HepG2 (cell line): ENCODE measurements around the gene ALG8. TPM values are rescaled to one million over a fixed set of nuclear protein-coding genes. Genes with fewer than 3 reads are reported as not detected.
A peak's percentile ranks its signal among the peaks of the same experiment; 100 is the strongest.

Experiments used
- HMG20A ChIP-seq: IDR thresholded peaks from 2 replicates; pipeline ENCODE4 v1.6.1; 2016; ENCODE audit warnings: borderline replicate concordance
- KDM5B ChIP-seq: sonication (generic); formaldehyde crosslinking; IDR thresholded peaks from 2 replicates; pipeline ENCODE4 v1.4.0; 2020; ENCODE audit warnings: missing genetic modification reagents, mild to moderate bottlenecking, borderline replicate concordance
- KLF15 ChIP-seq: sonication (generic); formaldehyde crosslinking; IDR thresholded peaks from 2 replicates; pipeline ENCODE4 v1.8.1; 2023; ENCODE audit warnings: borderline replicate concordance, mild to moderate bottlenecking, inconsistent platforms, missing genetic modification reagents, mixed read lengths
- MTA3 ChIP-seq: sonication (generic); formaldehyde crosslinking; IDR thresholded peaks from 2 replicates; pipeline ENCODE4 v1.4.0; 2020; ENCODE audit warnings: missing genetic modification reagents
- NFE2L2 ChIP-seq: fragments of 150-350 bp; IDR thresholded peaks from 2 replicates; pipeline ENCODE4 v1.6.1; 2014; ENCODE audit warnings: low read length
- ZFP1 ChIP-seq: IDR thresholded peaks from 2 replicates; pipeline ENCODE4 v1.6.1; 2016
- ZNF629 ChIP-seq: sonication (generic); formaldehyde crosslinking; conservative IDR thresholded peaks from 2 replicates; pipeline ENCODE4 v1.5.0; 2020; ENCODE audit warnings: missing genetic modification reagents
- polyA plus RNA-seq, 8 experiments: library from polyadenylated mRNA; depleted of rRNA in 3 of 8; stranded (reverse) in 7 of 8; unstranded in 1 of 8; fragments of >200 nt; fragmentation: Illumina TruSeq in 4 of 8; extraction: Trizol in 4 of 8; gene quantifications; 2 replicates each; pipeline versions ENCODE4 v1.2.1 to v1.2.3, GENCODE V29; 2011 to 2016; ENCODE audit warnings: low read depth in 4 of 8, missing spikeins in 1 of 8, mixed read lengths in 1 of 8; ENCODE audit not compliant: insufficient read depth in 1 of 8
- total RNA-seq, 5 experiments: library from RNA; depleted of rRNA; stranded (reverse); fragments of >200 nt; fragmentation: Illumina TruSeq; extraction: Trizol; gene quantifications; 2 replicates each; pipeline ENCODE4 v1.2.3, GENCODE V29; 2016; ENCODE audit warnings: low read depth in 1 of 5
- TF ChIP-seq, protein P1 (sequence below): sonication (generic); formaldehyde crosslinking; IDR thresholded peaks from 2 replicates; pipeline ENCODE4; 2020; ENCODE audit warnings: missing genetic modification reagents, mild to moderate bottlenecking, borderline replicate concordance
- TF ChIP-seq, protein P2 (sequence below), 2 experiments: fragments of 450-650 bp in 1 of 2; sonication (generic) in 1 of 2; formaldehyde crosslinking in 1 of 2; IDR thresholded peaks; 2 replicates each; pipeline versions ENCODE4 v1.6.1 to v1.8.0; 2016 to 2022; ENCODE audit warnings: antibody characterized with exemption in 1 of 2, mild to moderate bottlenecking in 1 of 2, missing genetic modification reagents in 1 of 2
- TF ChIP-seq, protein P3 (sequence below): sonication (generic); formaldehyde crosslinking; IDR thresholded peaks from 2 replicates; pipeline ENCODE4 v1.4.0; 2020; ENCODE audit warnings: low read depth, missing genetic modification reagents

The ALG8 gene
- total and polyA plus RNA-seq, 2 of the 13 experiments (the other 11 are each of a cell fraction or from before 2014, with no cell fraction given), result 75.8 to 88.0 TPM

DNA sequence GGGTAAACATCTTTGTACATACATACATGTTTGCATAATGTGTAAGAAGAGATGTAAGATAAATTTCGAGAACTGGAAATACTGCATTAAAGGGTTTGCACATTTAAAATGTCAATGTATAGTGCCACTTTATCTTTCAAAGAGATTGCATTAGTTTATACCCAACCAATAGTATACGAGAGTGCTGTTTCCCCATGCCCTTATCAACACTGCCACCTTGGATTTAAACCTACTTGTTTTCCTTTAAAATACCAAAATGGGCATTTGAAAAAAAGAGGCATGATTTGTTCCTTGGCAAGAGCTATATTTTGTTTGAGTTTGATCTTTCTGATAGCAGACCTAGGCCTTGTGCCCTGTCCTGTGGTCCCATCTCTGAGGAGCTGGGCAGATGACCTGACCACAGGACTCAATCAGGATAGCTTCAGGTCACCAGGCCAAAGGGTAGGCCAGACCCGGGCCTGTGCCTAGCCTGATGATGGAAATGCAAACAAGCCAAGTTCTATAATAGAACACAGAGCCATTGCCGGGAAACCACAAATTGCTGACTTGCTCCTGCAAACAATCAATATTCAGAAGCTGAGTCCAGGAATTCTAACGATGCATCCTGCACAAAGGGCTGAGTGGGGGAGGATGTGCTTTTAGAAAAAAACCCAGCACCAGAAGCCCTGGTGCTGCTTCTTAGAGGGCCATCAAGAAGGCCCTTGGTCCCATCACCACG lies 16.9 kb upstream of the ALG8 start (continued):
- TF ChIP-seq KLF15 (CRISPR knock-in tag) (no peak), NFE2L2 (peak; percentile 71), MTA3 (CRISPR knock-in tag) (no peak), ZFP1 (CRISPR knock-in tag) (0 out of 2 replicates have a peak, but pooled peaks have one; percentile 17), HMG20A (CRISPR knock-in tag) (peak; percentile 91; the same call in 1 of the 2 replicates), KDM5B (CRISPR knock-in tag) (peak; percentile 69; the same call in 1 of the 2 replicates), ZNF629 (no peak)
- TF ChIP-seq, protein P1, sequence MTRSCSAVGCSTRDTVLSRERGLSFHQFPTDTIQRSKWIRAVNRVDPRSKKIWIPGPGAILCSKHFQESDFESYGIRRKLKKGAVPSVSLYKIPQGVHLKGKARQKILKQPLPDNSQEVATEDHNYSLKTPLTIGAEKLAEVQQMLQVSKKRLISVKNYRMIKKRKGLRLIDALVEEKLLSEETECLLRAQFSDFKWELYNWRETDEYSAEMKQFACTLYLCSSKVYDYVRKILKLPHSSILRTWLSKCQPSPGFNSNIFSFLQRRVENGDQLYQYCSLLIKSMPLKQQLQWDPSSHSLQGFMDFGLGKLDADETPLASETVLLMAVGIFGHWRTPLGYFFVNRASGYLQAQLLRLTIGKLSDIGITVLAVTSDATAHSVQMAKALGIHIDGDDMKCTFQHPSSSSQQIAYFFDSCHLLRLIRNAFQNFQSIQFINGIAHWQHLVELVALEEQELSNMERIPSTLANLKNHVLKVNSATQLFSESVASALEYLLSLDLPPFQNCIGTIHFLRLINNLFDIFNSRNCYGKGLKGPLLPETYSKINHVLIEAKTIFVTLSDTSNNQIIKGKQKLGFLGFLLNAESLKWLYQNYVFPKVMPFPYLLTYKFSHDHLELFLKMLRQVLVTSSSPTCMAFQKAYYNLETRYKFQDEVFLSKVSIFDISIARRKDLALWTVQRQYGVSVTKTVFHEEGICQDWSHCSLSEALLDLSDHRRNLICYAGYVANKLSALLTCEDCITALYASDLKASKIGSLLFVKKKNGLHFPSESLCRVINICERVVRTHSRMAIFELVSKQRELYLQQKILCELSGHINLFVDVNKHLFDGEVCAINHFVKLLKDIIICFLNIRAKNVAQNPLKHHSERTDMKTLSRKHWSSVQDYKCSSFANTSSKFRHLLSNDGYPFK, result no peak
- TF ChIP-seq, protein P2, sequence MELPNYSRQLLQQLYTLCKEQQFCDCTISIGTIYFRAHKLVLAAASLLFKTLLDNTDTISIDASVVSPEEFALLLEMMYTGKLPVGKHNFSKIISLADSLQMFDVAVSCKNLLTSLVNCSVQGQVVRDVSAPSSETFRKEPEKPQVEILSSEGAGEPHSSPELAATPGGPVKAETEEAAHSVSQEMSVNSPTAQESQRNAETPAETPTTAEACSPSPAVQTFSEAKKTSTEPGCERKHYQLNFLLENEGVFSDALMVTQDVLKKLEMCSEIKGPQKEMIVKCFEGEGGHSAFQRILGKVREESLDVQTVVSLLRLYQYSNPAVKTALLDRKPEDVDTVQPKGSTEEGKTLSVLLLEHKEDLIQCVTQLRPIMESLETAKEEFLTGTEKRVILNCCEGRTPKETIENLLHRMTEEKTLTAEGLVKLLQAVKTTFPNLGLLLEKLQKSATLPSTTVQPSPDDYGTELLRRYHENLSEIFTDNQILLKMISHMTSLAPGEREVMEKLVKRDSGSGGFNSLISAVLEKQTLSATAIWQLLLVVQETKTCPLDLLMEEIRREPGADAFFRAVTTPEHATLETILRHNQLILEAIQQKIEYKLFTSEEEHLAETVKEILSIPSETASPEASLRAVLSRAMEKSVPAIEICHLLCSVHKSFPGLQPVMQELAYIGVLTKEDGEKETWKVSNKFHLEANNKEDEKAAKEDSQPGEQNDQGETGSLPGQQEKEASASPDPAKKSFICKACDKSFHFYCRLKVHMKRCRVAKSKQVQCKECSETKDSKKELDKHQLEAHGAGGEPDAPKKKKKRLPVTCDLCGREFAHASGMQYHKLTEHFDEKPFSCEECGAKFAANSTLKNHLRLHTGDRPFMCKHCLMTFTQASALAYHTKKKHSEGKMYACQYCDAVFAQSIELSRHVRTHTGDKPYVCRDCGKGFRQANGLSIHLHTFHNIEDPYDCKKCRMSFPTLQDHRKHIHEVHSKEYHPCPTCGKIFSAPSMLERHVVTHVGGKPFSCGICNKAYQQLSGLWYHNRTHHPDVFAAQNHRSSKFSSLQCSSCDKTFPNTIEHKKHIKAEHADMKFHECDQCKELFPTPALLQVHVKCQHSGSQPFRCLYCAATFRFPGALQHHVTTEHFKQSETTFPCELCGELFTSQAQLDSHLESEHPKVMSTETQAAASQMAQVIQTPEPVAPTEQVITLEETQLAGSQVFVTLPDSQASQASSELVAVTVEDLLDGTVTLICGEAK (IDR thresholded peaks at IDR 0.05), result no peak
- TF ChIP-seq, protein P2 (CRISPR knock-in tag; IDR thresholded peaks at IDR 0.05), result no peak
- TF ChIP-seq, protein P3, sequence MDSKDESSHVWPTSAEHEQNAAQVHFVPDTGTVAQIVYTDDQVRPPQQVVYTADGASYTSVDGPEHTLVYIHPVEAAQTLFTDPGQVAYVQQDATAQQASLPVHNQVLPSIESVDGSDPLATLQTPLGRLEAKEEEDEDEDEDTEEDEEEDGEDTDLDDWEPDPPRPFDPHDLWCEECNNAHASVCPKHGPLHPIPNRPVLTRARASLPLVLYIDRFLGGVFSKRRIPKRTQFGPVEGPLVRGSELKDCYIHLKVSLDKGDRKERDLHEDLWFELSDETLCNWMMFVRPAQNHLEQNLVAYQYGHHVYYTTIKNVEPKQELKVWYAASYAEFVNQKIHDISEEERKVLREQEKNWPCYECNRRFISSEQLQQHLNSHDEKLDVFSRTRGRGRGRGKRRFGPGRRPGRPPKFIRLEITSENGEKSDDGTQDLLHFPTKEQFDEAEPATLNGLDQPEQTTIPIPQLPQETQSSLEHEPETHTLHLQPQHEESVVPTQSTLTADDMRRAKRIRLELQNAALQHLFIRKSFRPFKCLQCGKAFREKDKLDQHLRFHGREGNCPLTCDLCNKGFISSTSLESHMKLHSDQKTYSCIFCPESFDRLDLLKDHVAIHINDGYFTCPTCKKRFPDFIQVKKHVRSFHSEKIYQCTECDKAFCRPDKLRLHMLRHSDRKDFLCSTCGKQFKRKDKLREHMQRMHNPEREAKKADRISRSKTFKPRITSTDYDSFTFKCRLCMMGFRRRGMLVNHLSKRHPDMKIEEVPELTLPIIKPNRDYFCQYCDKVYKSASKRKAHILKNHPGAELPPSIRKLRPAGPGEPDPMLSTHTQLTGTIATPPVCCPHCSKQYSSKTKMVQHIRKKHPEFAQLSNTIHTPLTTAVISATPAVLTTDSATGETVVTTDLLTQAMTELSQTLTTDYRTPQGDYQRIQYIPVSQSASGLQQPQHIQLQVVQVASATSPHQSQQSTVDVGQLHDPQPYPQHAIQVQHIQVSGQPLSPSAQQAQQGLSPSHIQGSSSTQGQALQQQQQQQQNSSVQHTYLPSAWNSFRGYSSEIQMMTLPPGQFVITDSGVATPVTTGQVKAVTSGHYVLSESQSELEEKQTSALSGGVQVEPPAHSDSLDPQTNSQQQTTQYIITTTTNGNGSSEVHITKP, result 0 out of 2 replicates have a peak, but pooled peaks have one; percentile 42
